Inflammatory macrophage treated with lipopolysaccharide for 4 hours (primary cell): ENCODE data around the gene SCAMP1.
A peak's percentile ranks its signal among the peaks of the same experiment; 100 is the strongest.

Experiments
- DNase-seq: peaks from one replicate; pipeline ENCODE4 v3.0.0-alpha.2; 2020

Gene SCAMP1

DNA sequence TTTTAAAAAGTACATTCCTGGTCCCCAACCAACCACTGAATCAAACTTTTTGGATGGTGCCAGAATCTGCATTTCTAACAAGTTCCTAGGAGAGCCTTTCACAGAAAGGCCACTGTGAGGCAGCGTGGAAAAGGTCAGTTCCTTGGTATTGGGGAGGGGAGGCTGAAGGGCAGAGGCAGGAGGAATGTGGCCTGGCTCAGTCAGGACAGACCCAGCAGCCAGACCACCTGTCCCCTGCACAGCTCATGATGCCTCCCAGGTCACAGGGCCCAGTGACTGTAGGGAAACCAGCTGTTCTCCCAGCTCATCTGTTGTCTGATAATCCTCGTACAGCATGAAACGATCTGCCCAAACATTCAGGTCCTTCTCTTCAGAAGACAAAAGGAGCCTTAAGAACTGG is 155.3 kb downstream of the SCAMP1 start:
- no peak for DNase-seq

DNA sequence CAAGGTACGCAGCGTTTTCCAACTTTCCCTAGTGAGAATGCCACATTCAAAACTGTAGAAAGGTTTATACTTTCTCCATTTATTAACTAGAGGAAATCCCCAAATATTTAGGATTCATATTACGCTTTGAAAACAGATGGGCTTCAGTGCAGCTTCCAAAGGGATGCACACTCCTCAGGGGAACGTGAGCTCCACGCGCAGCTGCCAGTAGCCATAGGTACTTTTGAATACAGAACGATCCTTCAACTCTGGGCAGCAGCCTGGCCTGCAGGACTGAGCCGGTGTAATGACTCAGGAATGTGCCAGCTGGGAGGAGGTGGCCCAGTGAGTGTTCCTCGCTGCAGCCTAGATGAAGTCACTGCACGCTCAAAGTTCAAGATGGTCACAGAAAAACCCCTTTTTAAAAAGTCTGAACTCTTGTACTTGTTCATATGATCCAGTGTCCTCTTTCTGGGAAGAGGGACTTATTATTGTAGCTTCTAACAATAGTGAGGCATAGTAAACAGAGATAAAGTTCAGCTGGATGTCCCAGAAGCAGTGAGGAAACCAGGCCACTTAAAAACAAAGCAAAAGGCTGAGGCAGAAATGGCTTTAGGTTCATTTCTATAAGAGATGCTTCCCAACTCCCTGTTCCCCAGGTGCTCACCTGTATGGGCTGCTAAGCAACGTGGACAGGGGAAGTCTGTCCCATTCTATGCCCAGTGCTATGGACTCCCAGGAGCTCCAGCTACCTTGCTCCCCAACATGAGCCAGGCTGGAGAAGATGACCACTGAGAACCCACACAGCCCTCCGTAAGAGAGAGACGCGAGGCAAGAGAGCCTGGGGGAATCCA is 158.2 kb downstream of the SCAMP1 start:
- peak; percentile 74 for DNase-seq

DNA sequence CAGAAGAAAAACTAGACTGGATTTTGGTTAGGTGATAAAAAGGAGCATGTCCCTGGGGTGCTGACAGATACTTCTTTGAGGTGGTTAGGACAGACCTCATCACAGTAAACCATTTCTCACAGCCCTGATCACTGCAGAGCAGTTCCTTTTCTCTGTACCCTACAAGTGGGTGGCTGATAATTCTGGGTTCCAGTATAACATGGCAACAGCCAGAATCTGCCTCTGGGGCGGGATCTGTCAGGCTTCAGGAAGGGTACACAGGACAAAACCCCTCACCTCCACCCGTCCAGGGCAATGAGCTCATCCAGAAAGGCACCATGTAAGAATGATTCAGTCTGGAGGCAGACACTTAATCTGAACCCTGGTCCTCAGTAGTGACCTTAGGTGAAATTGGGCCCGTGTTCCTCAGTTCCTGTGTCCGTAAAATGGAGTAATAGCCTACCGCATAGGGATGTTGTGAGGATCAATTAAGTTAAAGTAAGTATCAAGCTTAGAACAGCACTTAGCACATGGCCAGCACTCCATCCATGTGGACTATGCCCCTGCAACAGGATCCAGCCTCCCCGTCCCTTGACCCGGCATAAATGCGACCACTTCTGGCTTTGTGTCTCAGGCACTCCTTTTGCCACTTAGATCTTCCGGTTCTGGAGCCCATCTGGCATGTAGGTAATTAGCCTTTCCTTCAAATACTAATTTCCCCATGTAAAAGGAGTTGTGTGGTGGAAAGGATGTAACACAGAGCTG is 159.0 kb downstream of the SCAMP1 start:
- no peak for DNase-seq

DNA sequence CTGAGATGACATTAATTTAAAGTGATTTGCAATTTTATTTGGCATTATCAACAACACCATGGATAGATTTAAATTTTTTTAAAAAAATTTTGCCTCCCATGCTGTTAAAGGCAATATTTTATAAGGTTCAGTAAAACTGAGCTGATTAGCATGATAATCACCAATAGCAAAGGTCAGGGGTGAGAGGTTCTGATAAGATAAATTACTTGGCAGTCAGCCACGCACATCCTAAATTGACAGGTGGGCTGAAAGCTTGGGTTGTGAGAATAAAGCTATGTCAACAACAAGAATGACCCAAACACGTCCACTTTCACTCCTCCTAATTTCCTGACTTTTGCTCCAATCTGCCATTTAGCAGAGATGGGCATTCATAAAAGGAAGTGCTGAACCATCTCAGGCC is 161.0 kb downstream of the SCAMP1 start:
- no peak for DNase-seq

DNA sequence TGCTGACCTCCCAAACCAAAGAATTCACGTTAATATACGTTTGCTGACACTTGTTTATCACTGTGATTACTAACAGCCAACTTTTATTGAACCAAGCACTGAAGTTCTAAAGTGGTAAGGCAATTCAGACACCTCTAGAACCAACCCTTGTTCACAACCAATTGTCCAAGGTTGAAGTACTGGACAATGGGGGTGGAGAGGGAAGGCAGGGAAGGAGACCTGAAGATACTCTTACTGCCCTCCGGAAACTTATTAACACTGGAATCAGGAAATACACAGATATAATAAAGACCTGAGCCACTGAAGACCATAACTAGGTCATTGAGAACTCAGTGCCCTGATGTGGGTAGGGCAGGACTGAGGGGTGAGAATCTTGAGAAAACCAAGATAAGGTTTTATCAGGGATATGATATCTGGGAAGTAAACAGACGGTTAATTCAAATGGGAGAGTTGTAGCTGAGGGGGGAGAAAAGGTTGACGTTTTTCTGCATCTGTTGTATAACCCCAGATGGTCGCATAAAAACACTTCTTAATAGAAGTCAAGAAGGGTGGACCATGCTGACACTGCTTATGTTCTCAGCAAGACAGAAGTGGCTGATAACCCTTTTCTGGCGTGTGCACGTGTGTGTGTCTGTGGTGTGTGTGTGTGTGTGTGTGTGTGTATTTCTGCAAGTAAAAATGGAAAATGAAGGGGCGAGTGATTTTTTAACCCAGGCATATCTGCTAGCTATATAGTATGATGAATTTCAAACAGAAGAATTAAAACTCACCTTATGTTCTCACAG is 162.3 kb downstream of the SCAMP1 start:
- no peak for DNase-seq

DNA sequence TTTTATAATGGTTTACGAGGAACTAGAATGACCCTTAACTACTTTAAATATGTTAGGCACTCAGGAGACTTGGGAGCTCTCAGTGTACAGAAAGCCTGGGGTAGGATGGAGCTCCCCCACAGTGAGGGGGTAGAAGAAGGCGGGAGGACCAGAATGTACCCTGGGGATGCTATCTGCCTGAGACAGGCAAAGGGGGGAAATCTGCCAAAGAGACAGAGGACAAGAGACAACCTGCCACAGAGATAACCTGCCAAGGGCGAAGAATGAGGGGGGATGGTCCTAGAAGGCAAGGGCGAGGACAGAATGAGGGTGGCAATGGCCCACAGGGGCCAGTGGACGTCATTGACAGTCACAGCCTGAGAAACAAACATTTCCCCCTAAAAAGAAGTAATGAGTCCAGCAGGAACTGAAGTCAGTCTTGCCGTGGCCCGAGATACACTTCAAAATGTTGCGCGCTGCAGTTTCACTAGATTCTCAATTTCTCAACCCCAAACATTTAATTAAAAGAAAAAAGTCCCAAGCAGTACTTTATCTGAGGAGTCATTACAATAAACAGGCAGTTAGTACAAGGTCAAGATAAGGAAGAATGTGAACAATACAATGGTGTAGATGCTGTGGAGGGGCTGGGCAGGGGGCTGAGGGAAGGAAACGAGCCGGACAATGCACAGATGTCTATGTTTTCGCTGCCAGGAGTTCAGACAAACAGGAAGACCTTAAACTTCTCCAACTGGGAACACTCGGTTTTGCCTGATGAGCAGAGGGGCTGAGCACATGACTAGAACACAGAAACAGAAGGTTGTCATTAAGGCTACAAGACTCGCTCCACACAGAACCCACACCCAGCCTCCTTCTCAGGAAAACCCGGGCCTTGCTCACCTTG is 163.1 kb downstream of the SCAMP1 start:
- no peak for DNase-seq

DNA sequence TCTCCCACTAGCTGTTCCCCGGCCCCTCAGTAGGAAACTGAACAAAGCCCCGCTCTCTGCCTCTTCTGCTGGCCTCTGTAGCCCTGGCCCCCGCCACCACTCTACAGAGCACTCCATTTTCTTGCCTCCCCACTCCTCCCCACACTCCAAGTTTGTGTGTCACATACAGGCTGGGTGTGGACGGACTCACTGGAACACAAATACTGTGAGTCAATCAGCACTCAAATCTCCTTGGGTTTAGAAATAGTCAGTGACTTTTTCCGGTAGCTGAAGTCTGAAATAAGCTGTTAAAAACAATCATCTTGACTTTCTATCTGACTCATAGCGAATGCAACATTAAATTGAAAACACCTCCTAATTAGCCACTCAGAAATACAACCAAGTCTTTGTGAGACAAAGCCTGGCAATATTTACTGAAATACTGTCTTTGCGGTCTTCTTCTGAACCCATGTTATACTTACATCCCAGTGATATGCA is 165.7 kb downstream of the SCAMP1 start:
- peak; percentile 93 for DNase-seq

DNA sequence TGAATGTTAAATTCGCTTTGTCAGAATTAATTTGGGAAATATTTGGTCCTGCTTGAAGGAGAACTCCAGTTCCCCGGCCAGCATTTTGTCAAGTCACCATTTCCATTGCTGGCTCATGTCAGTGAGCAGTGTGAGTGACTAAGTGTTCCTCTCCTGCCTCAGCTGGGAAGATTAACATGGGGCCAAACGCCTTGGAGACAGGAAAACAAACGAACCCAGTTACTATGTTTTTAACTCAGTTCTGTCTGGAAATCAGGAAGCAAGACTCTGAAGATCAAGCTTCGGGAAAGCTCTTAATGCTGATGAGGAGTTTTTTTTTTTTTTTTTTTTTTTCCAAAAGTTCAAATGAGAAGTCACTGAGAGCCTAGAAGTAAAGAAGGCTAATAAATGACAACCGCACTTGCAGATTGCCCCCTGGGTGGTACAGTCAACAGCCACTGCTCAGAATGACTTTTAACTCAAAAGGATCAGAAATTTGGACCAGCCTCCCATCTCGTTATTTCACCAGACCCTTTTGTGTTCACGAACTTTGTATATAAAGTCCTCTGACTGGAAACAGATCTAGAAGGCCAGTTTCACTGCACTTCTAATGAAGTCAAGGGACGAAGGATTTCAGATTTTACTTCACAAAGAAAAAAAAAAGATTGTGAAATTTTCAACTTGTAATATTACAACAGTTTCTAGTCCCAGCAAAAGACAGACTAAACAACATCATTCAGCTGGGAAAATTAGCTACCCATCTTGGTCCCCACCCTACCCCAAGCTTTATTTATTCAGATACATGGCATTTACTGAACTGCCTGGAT is 166.8 kb downstream of the SCAMP1 start:
- peak; percentile 96 for DNase-seq

DNA sequence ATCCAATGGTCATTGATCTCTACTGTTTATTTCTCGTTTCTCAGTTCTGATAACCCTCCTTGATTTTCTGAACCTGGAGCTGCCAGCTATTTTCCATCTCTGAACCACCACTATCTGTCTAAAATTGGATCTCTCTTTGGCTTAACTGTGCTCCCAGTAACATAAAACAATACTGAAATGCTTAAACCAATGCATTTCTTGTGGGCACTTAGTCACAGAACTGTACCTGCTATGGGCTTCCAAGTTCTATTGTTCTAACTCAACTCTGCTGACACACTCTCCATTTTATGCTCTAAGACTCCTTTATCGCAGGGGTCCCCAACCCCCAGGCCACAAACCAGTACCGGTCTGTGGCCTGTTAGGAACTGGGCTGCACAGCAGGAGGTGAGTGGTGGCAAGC is 167.5 kb downstream of the SCAMP1 start:
- no peak for DNase-seq
